ENCODE results near the gene MRNIP. TPM values are rescaled to one million over a fixed set of nuclear protein-coding genes. Genes with fewer than 3 reads are reported as not detected.

The MRNIP gene
- total RNA-seq, 1 experiment from 2014 or later: 37.8 TPM

- H3K4me3 Mint-ChIP-seq (ENCODE audit: unreplicated experiment): no peak overlapping the region
- H3K4me1 Mint-ChIP-seq (ENCODE audit: low read depth, unreplicated experiment): peaks cover 17% of the 10 kb centered on the region
- intact Hi-C loops (cut with micrococcal nuclease; ENCODE audit: unreplicated experiment): loop anchor here (10.0 kb wide), 1 partner anchor 192 kb away; the partner anchor contains the start of gene HNRNPH1
- BruUV-seq (replicated peaks): no TSS peak
- H3K36me3 Mint-ChIP-seq (ENCODE audit: insufficient read depth, unreplicated experiment): peaks cover 72% of the 10 kb centered on the region
- no peaks in the 10 kb centered on the region for H3K27me3 Mint-ChIP-seq (ENCODE audit: insufficient read depth, unreplicated experiment)
- TF ChIP-seq, protein P1, sequence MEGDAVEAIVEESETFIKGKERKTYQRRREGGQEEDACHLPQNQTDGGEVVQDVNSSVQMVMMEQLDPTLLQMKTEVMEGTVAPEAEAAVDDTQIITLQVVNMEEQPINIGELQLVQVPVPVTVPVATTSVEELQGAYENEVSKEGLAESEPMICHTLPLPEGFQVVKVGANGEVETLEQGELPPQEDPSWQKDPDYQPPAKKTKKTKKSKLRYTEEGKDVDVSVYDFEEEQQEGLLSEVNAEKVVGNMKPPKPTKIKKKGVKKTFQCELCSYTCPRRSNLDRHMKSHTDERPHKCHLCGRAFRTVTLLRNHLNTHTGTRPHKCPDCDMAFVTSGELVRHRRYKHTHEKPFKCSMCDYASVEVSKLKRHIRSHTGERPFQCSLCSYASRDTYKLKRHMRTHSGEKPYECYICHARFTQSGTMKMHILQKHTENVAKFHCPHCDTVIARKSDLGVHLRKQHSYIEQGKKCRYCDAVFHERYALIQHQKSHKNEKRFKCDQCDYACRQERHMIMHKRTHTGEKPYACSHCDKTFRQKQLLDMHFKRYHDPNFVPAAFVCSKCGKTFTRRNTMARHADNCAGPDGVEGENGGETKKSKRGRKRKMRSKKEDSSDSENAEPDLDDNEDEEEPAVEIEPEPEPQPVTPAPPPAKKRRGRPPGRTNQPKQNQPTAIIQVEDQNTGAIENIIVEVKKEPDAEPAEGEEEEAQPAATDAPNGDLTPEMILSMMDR (IDR thresholded peaks at IDR 0.05; ENCODE audit: insufficient read depth in 1 of 2, low read depth in 1 of 2, low read length in 1 of 2, severe bottlenecking in 1 of 2, unreplicated experiment in 1 of 2): no peak
- no peak overlapping the region for H3K4me3 ChIP-seq (ENCODE audit: low read depth, low read length)
- peaks cover 24% of the 10 kb centered on the region for H3K4me1 ChIP-seq
- H3K36me3 ChIP-seq (ENCODE audit: control insufficient read depth, insufficient read depth, low read length): peaks cover 7% of the 10 kb centered on the region
- H3K9me3 ChIP-seq: no peaks in the 10 kb centered on the region
- CTCF ChIA-PET: no interaction called here
- H3K27ac Mint-ChIP-seq (ENCODE audit: unreplicated experiment): no peak overlapping the region
- no peaks in the 10 kb centered on the region for H3K9me3 Mint-ChIP-seq (ENCODE audit: unreplicated experiment)
- POLR2A ChIA-PET: no interaction called here
- no peak for DNase-seq
- no peaks in the 10 kb centered on the region for H3K27me3 ChIP-seq (replicated peaks; ENCODE audit: control insufficient read depth, insufficient read depth, low read length)
Measured at GRCh38 chr5:179816401-179816795, 42.2 kb downstream of the MRNIP start.

GRCh38 chr5:179815491-179816249, 42.9 kb downstream of the MRNIP start:
- TF ChIP-seq, protein P1 (IDR thresholded peaks at IDR 0.05; ENCODE audit: insufficient read depth in 1 of 2, low read depth in 1 of 2, low read length in 1 of 2, severe bottlenecking in 1 of 2, unreplicated experiment in 1 of 2): no peak
- BruUV-seq (replicated peaks): no TSS peak
- ChIA-PET CTCF (no interaction called here), POLR2A (no interaction called here)
- H3K4me1 ChIP-seq: peaks cover 24% of the 10 kb centered on the region
- intact Hi-C loops (cut with micrococcal nuclease; ENCODE audit: unreplicated experiment): loop anchor here (10.0 kb wide), 1 partner anchor 191 kb away; the partner anchor contains the start of gene HNRNPH1
- Mint-ChIP-seq H3K36me3 (ENCODE audit: insufficient read depth, unreplicated experiment) (peaks cover 72% of the 10 kb centered on the region), H3K27ac (ENCODE audit: unreplicated experiment) (peak overlapping the region; percentile 47), H3K4me3 (ENCODE audit: unreplicated experiment) (no peak overlapping the region), H3K27me3 (ENCODE audit: insufficient read depth, unreplicated experiment) (no peaks in the 10 kb centered on the region), H3K9me3 (ENCODE audit: unreplicated experiment) (no peaks in the 10 kb centered on the region), H3K4me1 (ENCODE audit: low read depth, unreplicated experiment) (peaks cover 17% of the 10 kb centered on the region)
- H3K27me3 ChIP-seq (replicated peaks; ENCODE audit: control insufficient read depth, insufficient read depth, low read length): no peaks in the 10 kb centered on the region
- no peak overlapping the region for H3K4me3 ChIP-seq (ENCODE audit: low read depth, low read length)
- H3K9me3 ChIP-seq: no peaks in the 10 kb centered on the region
- H3K36me3 ChIP-seq (ENCODE audit: control insufficient read depth, insufficient read depth, low read length): peaks cover 7% of the 10 kb centered on the region
- no peak for DNase-seq

- H3K36me3 ChIP-seq (ENCODE audit: control insufficient read depth, insufficient read depth, low read length): peaks cover 7% of the 10 kb centered on the region
- no peak overlapping the region for H3K4me3 ChIP-seq (ENCODE audit: low read depth, low read length)
- POLR2A ChIA-PET: no interaction called here
- DNase-seq: no peak
- no peaks in the 10 kb centered on the region for H3K9me3 Mint-ChIP-seq (ENCODE audit: unreplicated experiment)
- TF ChIP-seq, protein P1 (IDR thresholded peaks at IDR 0.05; ENCODE audit: insufficient read depth in 1 of 2, low read depth in 1 of 2, low read length in 1 of 2, severe bottlenecking in 1 of 2, unreplicated experiment in 1 of 2): no peak
- H3K4me3 Mint-ChIP-seq (ENCODE audit: unreplicated experiment): no peak overlapping the region
- H3K4me1 Mint-ChIP-seq (ENCODE audit: low read depth, unreplicated experiment): peaks cover 10% of the 10 kb centered on the region
- no peak overlapping the region for H3K27ac Mint-ChIP-seq (ENCODE audit: unreplicated experiment)
- H3K27me3 ChIP-seq (replicated peaks; ENCODE audit: control insufficient read depth, insufficient read depth, low read length): no peaks in the 10 kb centered on the region
- intact Hi-C loops (cut with micrococcal nuclease; ENCODE audit: unreplicated experiment): loop anchor here (10.0 kb wide), 1 partner anchor 189 kb away; the partner anchor contains the start of gene HNRNPH1
- no peaks in the 10 kb centered on the region for H3K27me3 Mint-ChIP-seq (ENCODE audit: insufficient read depth, unreplicated experiment)
- H3K36me3 Mint-ChIP-seq (ENCODE audit: insufficient read depth, unreplicated experiment): peaks cover 64% of the 10 kb centered on the region
- BruUV-seq (replicated peaks): no TSS peak
- H3K4me1 ChIP-seq: peaks cover 12% of the 10 kb centered on the region
- no peaks in the 10 kb centered on the region for H3K9me3 ChIP-seq
- CTCF ChIA-PET: no interaction called here
Measured at GRCh38 chr5:179814090-179814489, 44.5 kb downstream of the MRNIP start.

Data from Caco-2 (cell line).